A549 (cell line): Measurements from ENCODE around the gene GIMAP7. TPM values are rescaled to one million over a fixed set of nuclear protein-coding genes. Genes with fewer than 3 reads are reported as not detected.

Experiments
- ATAC-seq, 2 experiments: fragments of 200-7000 bp in 1 of 2; fragments of >200 bp in 1 of 2; cut with Nextera tagmentation in 1 of 2; cut with Tn5 transposase in 1 of 2; 3 replicates each; pipeline versions ENCODE4 v1.8.0 to v1.9.1; 2018 to 2020; ENCODE audit warnings: mild to moderate bottlenecking in 1 of 2, moderate library complexity in 1 of 2
- CTCF ChIA-PET: fragments of 300-600 bp; sonication (Branson Sonifier 250); formaldehyde crosslinking; extraction: SDS; loops from one replicate; lab custom pipeline; 2021; ENCODE audit warnings: antibody characterized with exemption, inconsistent platforms; lab: Yijun Ruan, JAX
- POLR2A ChIA-PET: fragments of 350-600 bp; formaldehyde crosslinking; extraction: SDS; loops from one replicate; lab custom pipeline; 2021; ENCODE audit warnings: antibody characterized with exemption, inconsistent platforms; lab: Yijun Ruan, JAX
- DNase-seq, 2 experiments: peaks; one replicate each; pipeline versions ENCODE4 v3.0.0 to v3.0.0-alpha.2; 2011 to 2016; ENCODE audit warnings: low read depth in 1 of 2, low spot score in 1 of 2
- FAIRE-seq: peaks from 2 replicates; lab custom pipeline; 2011; peaks lifted over from hg19 to GRCh38; lab: Jason Lieb, UNC
- H3K27ac ChIP-seq, 2 experiments: fragments of >200 bp; sonication (Bioruptor Twin); formaldehyde crosslinking; 3 replicates each; pipeline ENCODE4 v1.5.1; 2016 to 2017
- H3K4me1 ChIP-seq: fragments of >200 bp; sonication (Bioruptor Twin); formaldehyde crosslinking; 3 replicates; pipeline ENCODE4 v1.6.1; 2016
- H3K4me2 ChIP-seq: fragments of >200 bp; sonication (Bioruptor Twin); formaldehyde crosslinking; 3 replicates; pipeline ENCODE4 v1.6.1; 2016
- H3K4me3 ChIP-seq: fragments of >200 bp; sonication (Bioruptor Twin); formaldehyde crosslinking; 3 replicates; pipeline ENCODE4 v1.5.1; 2016
- H3K9me3 ChIP-seq: fragments of >200 bp; sonication (Bioruptor Twin); formaldehyde crosslinking; 3 replicates; pipeline ENCODE4 v1.6.1; 2016
- CBX8 ChIP-seq: fragments of 200-600 bp; sonication (generic); IDR thresholded peaks from 2 replicates; pipeline ENCODE4 v1.6.1; 2016
- CHD2 ChIP-seq: fragments of 150-350 bp; IDR thresholded peaks from 2 replicates; pipeline ENCODE4 v1.6.1; 2014; ENCODE audit warnings: low read length; ENCODE audit not compliant: partially characterized antibody
- EP300 ChIP-seq, 2 experiments: fragments of >200 bp; sonication (Bioruptor Twin); formaldehyde crosslinking; IDR thresholded peaks; 2 replicates in 1 of 2; 3 replicates in 1 of 2; pipeline ENCODE4 v1.6.1; 2016 to 2017
- HMGXB4 ChIP-seq: fragments of 250-450 bp; sonication (Bioruptor Pico); IDR thresholded peaks from 2 replicates; pipeline ENCODE4 v1.5.0; 2021; ENCODE audit warnings: mild to moderate bottlenecking, moderate library complexity, borderline replicate concordance
- HOXA7 ChIP-seq: fragments of 250-450 bp; sonication (Bioruptor Pico); IDR thresholded peaks from 2 replicates; pipeline ENCODE4 v1.5.0; 2020; ENCODE audit warnings: mild to moderate bottlenecking, moderate library complexity
- JUN ChIP-seq, 2 experiments: fragments of >200 bp; sonication (Bioruptor Twin); formaldehyde crosslinking; IDR thresholded peaks; 2 replicates in 1 of 2; 3 replicates in 1 of 2; pipeline ENCODE4 v1.6.1; 2016 to 2017
- KDM5A ChIP-seq: fragments of 200-600 bp; sonication (generic); IDR thresholded peaks from 2 replicates; pipeline ENCODE4 v1.6.1; 2016; ENCODE audit warnings: antibody characterized with exemption, mild to moderate bottlenecking
- MAX ChIP-seq: IDR thresholded peaks from 2 replicates; pipeline ENCODE4 v1.6.1; 2012
- MYC ChIP-seq: IDR thresholded peaks from 2 replicates; pipeline ENCODE4 v1.6.1; 2012; ENCODE audit warnings: mild to moderate bottlenecking, inconsistent platforms, low read length, improper control_type of control experiment, borderline replicate concordance
- NFE2L2 ChIP-seq: fragments of 150-350 bp; conservative IDR thresholded peaks from 2 replicates; pipeline ENCODE4 v1.6.1; 2014; ENCODE audit warnings: low read length
- NPAS2 ChIP-seq: fragments of 250-450 bp; sonication (Bioruptor Pico); IDR thresholded peaks from 2 replicates; pipeline ENCODE4 v1.8.0; 2022; ENCODE audit warnings: mild to moderate bottlenecking, moderate library complexity, borderline replicate concordance
- PBX3 ChIP-seq: IDR thresholded peaks from 2 replicates; pipeline ENCODE4 v1.6.1; 2012
- POLR2A ChIP-seq: IDR thresholded peaks from 2 replicates; pipeline ENCODE4 v1.6.1; 2012; ENCODE audit warnings: mild to moderate bottlenecking, low read length
- RAD21 ChIP-seq, 2 experiments: fragments of >200 bp in 1 of 2; sonication (Bioruptor Twin) in 1 of 2; formaldehyde crosslinking in 1 of 2; IDR thresholded peaks in 1 of 2; conservative IDR thresholded peaks in 1 of 2; 2 replicates in 1 of 2; 3 replicates in 1 of 2; pipeline ENCODE4 v1.6.1; 2012 to 2018; ENCODE audit warnings: inconsistent platforms in 1 of 2
- RARB ChIP-seq: fragments of 250-450 bp; sonication (Bioruptor Pico); IDR thresholded peaks from 2 replicates; pipeline ENCODE4 v1.8.0; 2021; ENCODE audit warnings: mild to moderate bottlenecking, moderate library complexity
- RCOR1 ChIP-seq: fragments of 150-350 bp; IDR thresholded peaks from 2 replicates; pipeline ENCODE4 v1.6.1; 2014; ENCODE audit warnings: antibody characterized with exemption, low read length, low read depth
- SMC3 ChIP-seq: fragments of >200 bp; sonication (Bioruptor Twin); formaldehyde crosslinking; IDR thresholded peaks from 3 replicates; pipeline ENCODE4 v1.6.1; 2018; ENCODE audit warnings: inconsistent platforms
- ZNF302 ChIP-seq: fragments of 250-450 bp; sonication (Bioruptor Pico); IDR thresholded peaks from 2 replicates; pipeline ENCODE4 v1.9.0; 2021; ENCODE audit warnings: inconsistent platforms, mild to moderate bottlenecking, moderate library complexity
- WGBS: methylation state at CpG from one replicate; pipeline ENCODE4 v1.1.6; 2017; ENCODE audit errors: missing lambda C conversion rate; 5-methylcytosine and 5-hydroxymethylcytosine counted together
- polyA plus RNA-seq, 4 experiments: library from polyadenylated mRNA; depleted of rRNA in 3 of 4; stranded (reverse); fragments of >200 nt; fragmentation: RNase III in 1 of 4; extraction: RNeasy Plus Mini Kit Qiagen cat#74134 plus additional on column Dnase treatment in 1 of 4; gene quantifications; 2 replicates in 3 of 4; 3 replicates in 1 of 4; pipeline ENCODE4 v1.2.3, GENCODE V29; 2011 to 2017

GIMAP7 gene
- polyA plus RNA-seq, 2 of the 4 experiments (the other 2 are of a cell fraction), result not detected

- H3K4me1 ChIP-seq, result no peaks in the 10 kb centered on the region
- no peak for ATAC-seq
- no peak overlapping the region for H3K27ac ChIP-seq
- FAIRE-seq, result no peak
- no peaks in the 10 kb centered on the region for H3K9me3 ChIP-seq
- CTCF ChIA-PET, result no interaction called here
- no peak overlapping the region for H3K4me3 ChIP-seq
- H3K4me2 ChIP-seq, result no peak overlapping the region
- POLR2A ChIA-PET, result no interaction called here
- TF ChIP-seq NPAS2 (CRISPR knock-in tag), result no peak
- TF ChIP-seq CHD2, result no peak
- no peak for TF ChIP-seq MYC
- no peak for TF ChIP-seq KDM5A
- TF ChIP-seq HOXA7 (CRISPR knock-in tag), result no peak
- TF ChIP-seq NFE2L2, result no peak
- TF ChIP-seq HMGXB4 (CRISPR knock-in tag), result no peak
- no peak for TF ChIP-seq EP300 (IDR thresholded peaks at IDR 0.05)
- TF ChIP-seq SMC3, result no peak
- no peak for TF ChIP-seq RCOR1
- TF ChIP-seq POLR2A, result no peak
- TF ChIP-seq CBX8, result no peak
- TF ChIP-seq RAD21 (conservative IDR thresholded peaks at IDR 0.05 in 1 of 2, IDR thresholded peaks at IDR 0.05 in 1 of 2), result no peak
- no peak for TF ChIP-seq MAX
- no peak for TF ChIP-seq ZNF302 (CRISPR knock-in tag)
- DNase-seq, result no peak
- 23% methylated on average over 7 of the region's 7 CpGs for WGBS
Measured at GRCh38 chr7:150473902-150474301, 40.8 kb upstream of the GIMAP7 start.

DNA sequence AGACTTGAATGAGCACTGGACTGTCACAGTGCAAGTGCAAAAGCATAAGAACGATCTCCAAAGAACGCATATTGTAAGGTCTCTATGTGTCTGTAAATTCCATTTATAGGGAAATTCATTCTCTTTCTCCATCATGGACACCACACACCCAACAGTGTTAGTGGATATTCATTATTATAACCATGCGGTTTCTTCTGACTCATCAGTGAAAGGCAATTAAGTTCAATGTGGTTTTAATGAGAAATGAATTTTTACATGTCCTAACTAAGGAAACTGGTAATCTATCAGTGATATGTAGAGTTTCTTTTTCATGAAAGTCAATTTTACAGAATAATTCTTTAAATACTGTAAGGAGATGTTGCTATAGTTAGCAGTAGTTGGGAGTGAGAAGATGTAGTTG is 38.4 kb upstream of the GIMAP7 start:
- ChIA-PET POLR2A (no interaction called here), CTCF (no interaction called here)
- FAIRE-seq, result no peak
- TF ChIP-seq CHD2, result no peak
- Histone ChIP-seq H3K4me1 (no peaks in the 10 kb centered on the region), H3K9me3 (no peaks in the 10 kb centered on the region), H3K27ac (no peak overlapping the region), H3K4me2 (no peak overlapping the region), H3K4me3 (no peak overlapping the region)
- 74% methylated on average over 3 of the region's 3 CpGs for WGBS
- no peak for ATAC-seq
- DNase-seq, result no peak

DNA sequence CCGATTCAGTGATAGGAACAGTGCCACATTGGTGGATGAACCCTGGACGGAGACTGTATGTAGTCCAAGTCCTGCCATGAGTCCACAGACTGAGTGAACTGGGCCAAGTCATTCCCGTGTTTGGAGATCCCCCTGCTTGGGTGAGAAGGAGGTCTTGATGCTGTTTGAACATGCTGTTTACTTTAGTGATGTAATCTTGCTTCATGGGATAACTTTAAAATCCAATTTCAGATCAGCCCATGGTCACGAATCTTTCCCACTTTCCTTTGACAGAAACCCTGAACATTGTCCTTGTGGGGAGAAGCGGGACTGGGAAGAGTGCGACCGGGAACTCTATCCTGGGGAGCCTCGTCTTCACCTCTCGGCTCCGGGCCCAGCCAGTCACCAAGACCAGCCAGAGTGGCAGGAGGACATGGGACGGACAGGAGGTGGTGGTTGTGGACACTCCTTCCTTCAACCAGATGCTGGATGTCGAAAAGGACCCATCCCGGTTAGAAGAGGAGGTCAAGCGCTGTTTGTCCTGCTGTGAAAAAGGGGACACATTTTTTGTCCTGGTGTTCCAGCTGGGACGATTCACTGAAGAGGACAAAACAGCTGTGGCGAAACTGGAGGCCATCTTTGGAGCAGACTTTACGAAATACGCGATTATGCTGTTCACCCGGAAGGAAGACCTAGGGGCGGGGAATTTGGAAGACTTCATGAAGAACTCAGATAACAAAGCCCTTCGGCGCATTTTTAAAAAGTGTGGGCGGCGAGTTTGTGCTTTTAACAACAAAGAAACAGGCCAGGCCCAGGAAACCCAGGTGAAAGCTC is 37.6 kb upstream of the GIMAP7 start:
- TF ChIP-seq PBX3 (no peak), RARB (CRISPR knock-in tag) (no peak), EP300 (IDR thresholded peaks at IDR 0.05) (no peak), MAX (no peak), JUN (IDR thresholded peaks at IDR 0.05) (no peak)
- TF ChIP-seq, all 56 proteins: peak for 0
- ATAC-seq, result no peak
- no peak for FAIRE-seq
- Histone ChIP-seq H3K9me3 (no peaks in the 10 kb centered on the region), H3K4me2 (no peak overlapping the region), H3K4me3 (no peak overlapping the region), H3K4me1 (no peaks in the 10 kb centered on the region), H3K27ac (no peak overlapping the region)
- DNase-seq, result no peak
- CTCF ChIA-PET, result no interaction called here
- POLR2A ChIA-PET, result no interaction called here
- WGBS, result 45% methylated on average over 25 of the region's 25 CpGs
